A673 (cell line): Measurements from ENCODE around the gene CDH23. TPM values are rescaled to one million over a fixed set of nuclear protein-coding genes. Genes with fewer than 3 reads are reported as not detected.
A peak's percentile ranks its signal among the peaks of the same experiment; 100 is the strongest.

Experiments
- BruUV-seq: library from RNA; stranded (reverse); fragments of 400-500 nt; replicated peaks from 2 replicates; lab custom pipeline; 2021; lab: Mats Ljungman, UMichigan
- CTCF ChIA-PET: fragments of 300-600 bp; sonication (Branson Sonifier 250); formaldehyde crosslinking; loops from one replicate; lab custom pipeline; 2022; ENCODE audit warnings: antibody characterized with exemption; lab: Charles Lee
- POLR2A ChIA-PET: fragments of 300-600 bp; sonication (Branson Sonifier 250); formaldehyde crosslinking; loops from one replicate; lab custom pipeline; 2022; ENCODE audit warnings: antibody characterized with exemption; ENCODE audit not compliant: low non-redundant PET; lab: Charles Lee
- DNase-seq: peaks from one replicate; pipeline ENCODE4 v3.0.0-alpha.2; 2015; ENCODE audit warnings: low spot score
- H3K27ac ChIP-seq: fragments of 200-600 bp; sonication (generic); 2 replicates; pipeline ENCODE4 v1.5.1; 2016; ENCODE audit warnings: mixed run types, low read depth, mild to moderate bottlenecking, mixed read lengths, antibody characterized with exemption, low read length; ENCODE audit not compliant: poor library complexity, severe bottlenecking
- H3K27me3 ChIP-seq: fragments of 200-600 bp; sonication (generic); replicated peaks from 2 replicates; pipeline ENCODE4 v1.6.1; 2017; ENCODE audit warnings: mixed run types, low read depth, mild to moderate bottlenecking, mixed read lengths, antibody characterized with exemption, low read length; ENCODE audit not compliant: insufficient read depth, poor library complexity
- H3K36me3 ChIP-seq: fragments of 200-600 bp; sonication (generic); 2 replicates; pipeline ENCODE4 v1.6.1; 2016; ENCODE audit warnings: mixed run types, mild to moderate bottlenecking, mixed read lengths, antibody characterized with exemption, low read length; ENCODE audit not compliant: insufficient read depth, poor library complexity, severe bottlenecking
- H3K4me1 ChIP-seq: fragments of 200-600 bp; sonication (generic); 2 replicates; pipeline ENCODE4 v1.6.1; 2017; ENCODE audit warnings: mixed run types, mild to moderate bottlenecking, mixed read lengths, antibody characterized with exemption, low read length; ENCODE audit not compliant: insufficient read depth, poor library complexity, severe bottlenecking
- H3K4me3 ChIP-seq: fragments of 200-600 bp; sonication (generic); 2 replicates; pipeline ENCODE4 v1.5.1; 2016; ENCODE audit warnings: low read depth, mixed run types, mild to moderate bottlenecking, mixed read lengths, low read length; ENCODE audit not compliant: poor library complexity, severe bottlenecking
- H3K9me3 ChIP-seq: fragments of 200-600 bp; sonication (generic); 2 replicates; pipeline ENCODE4 v1.6.1; 2016; ENCODE audit warnings: mixed run types, low read depth, mild to moderate bottlenecking, mixed read lengths, antibody characterized with exemption, low read length; ENCODE audit not compliant: poor library complexity, severe bottlenecking
- EZH2 ChIP-seq: fragments of 200-600 bp; sonication (generic); IDR thresholded peaks from 2 replicates; pipeline ENCODE4 v1.6.1; 2017; ENCODE audit warnings: borderline replicate concordance, low read depth, mild to moderate bottlenecking, mixed read lengths, antibody characterized with exemption, low read length; ENCODE audit not compliant: poor library complexity, severe bottlenecking
- intact Hi-C: fragments of 100-400 bp; cut with micrococcal nuclease; formaldehyde crosslinking; loops from one replicate; pipeline ENCODE4 v1.10.0; 2022; ENCODE audit not compliant: unreplicated experiment
- total RNA-seq: library from RNA; stranded (reverse); gene quantifications from 2 replicates; pipeline ENCODE4 v1.2.3, GENCODE V29; 2021
- TF ChIP-seq, protein P1 (sequence below): fragments of 300-800, 200-600 bp; sonication (generic); conservative IDR thresholded peaks from 2 replicates; pipeline ENCODE4 v1.5.1; 2017; ENCODE audit warnings: low read depth, mild to moderate bottlenecking, antibody characterized with exemption, low read length, moderate library complexity, mixed read lengths

Gene CDH23
- total RNA-seq, 1 experiment from 2014 or later, result 49.7 TPM

DNA sequence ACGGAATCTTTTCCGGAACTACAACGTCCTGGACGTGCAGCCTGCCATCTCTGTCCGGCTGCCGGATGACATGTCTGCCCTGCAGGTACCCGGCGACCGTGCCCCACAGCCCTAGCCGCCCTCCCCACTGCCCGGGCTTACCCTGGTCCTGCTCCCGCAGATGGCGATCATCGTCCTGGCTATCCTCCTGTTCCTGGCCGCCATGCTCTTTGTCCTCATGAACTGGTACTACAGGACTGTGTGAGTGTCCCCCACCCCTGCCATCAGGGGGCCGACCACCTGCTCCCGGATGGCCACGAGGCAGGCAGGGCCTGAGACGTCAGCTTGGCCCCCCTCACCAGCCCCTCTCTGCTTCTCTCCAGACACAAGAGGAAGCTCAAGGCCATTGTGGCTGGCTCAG is 414.6 kb downstream of the CDH23 start:
- TF ChIP-seq EZH2, result no peak
- TF ChIP-seq, protein P1, sequence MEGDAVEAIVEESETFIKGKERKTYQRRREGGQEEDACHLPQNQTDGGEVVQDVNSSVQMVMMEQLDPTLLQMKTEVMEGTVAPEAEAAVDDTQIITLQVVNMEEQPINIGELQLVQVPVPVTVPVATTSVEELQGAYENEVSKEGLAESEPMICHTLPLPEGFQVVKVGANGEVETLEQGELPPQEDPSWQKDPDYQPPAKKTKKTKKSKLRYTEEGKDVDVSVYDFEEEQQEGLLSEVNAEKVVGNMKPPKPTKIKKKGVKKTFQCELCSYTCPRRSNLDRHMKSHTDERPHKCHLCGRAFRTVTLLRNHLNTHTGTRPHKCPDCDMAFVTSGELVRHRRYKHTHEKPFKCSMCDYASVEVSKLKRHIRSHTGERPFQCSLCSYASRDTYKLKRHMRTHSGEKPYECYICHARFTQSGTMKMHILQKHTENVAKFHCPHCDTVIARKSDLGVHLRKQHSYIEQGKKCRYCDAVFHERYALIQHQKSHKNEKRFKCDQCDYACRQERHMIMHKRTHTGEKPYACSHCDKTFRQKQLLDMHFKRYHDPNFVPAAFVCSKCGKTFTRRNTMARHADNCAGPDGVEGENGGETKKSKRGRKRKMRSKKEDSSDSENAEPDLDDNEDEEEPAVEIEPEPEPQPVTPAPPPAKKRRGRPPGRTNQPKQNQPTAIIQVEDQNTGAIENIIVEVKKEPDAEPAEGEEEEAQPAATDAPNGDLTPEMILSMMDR, result no peak
- no peak for DNase-seq
- Histone ChIP-seq H3K4me3 (no peak overlapping the region), H3K9me3 (no peaks in the 10 kb centered on the region), H3K36me3 (peaks cover 25% of the 10 kb centered on the region), H3K27me3 (no peaks in the 10 kb centered on the region), H3K27ac (no peak overlapping the region), H3K4me1 (no peaks in the 10 kb centered on the region)
- BruUV-seq, result no TSS peak
- ChIA-PET CTCF (interaction anchor here (0.6 to 1.0 kb wide), 3 partner anchors 201 to 497 kb away, joined by 3 to 5 read pairs (median 3); no protein-coding TSS in a partner anchor), POLR2A (interaction anchor here (0.6 kb wide), 1 partner anchor 510 kb away, joined by 3 read pairs; no protein-coding TSS in a partner anchor)
- intact Hi-C loops, result loop anchor here (5.0 kb wide), 1 partner anchor 494 kb away; the partner anchor contains the start of gene SLC29A3

DNA sequence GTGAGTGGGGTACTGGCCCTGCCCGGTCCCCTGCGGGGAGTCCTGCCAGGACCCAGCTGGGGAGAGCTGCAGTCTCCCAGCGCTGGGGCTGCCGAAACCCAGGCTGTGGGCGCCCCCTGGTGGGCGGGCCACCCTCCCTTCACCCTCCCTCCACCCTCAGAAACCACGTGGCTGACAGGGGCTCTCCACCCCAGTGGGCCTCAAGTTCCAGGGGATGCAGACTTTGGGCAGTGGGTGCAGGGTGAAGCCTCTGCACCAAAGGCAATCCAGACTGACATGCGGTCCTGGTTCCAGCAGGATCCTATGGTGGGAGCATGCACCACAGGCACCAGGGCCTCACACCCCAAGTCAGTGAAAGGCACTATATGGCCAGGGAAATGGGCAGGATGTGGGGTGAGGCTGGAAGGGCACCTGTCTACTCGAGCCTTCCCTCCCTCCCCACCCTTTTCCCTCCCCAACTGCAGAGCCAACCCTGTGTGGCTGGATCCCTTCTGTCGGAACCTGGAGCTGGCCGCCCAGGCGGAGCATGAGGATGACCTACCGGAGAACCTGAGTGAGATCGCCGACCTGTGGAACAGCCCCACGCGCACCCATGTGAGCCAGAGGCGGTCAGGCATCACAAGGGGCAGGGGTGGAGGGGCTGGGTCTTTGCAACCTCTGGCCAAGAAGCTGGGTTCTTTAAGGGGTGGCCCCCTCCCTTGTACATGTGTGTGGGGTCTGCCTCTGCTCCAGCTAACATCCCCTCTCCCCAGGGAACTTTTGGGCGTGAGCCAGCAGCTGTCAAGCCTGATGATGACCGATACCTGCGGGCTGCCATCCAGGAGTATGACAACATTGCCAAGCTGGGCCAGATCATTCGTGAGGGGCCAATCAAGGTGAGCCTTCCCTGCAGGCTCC is 415.5 kb downstream of the CDH23 start:
- TF ChIP-seq, protein P1, result peak; percentile 86
- no peak for TF ChIP-seq EZH2
- intact Hi-C loops, result loop anchor here (5.0 kb wide), 1 partner anchor 495 kb away; the partner anchor contains the start of gene SLC29A3
- H3K4me3 ChIP-seq, result no peak overlapping the region
- BruUV-seq, result no TSS peak
- POLR2A ChIA-PET, result no interaction called here
- CTCF ChIA-PET, result interaction anchor here (0.6 to 1.2 kb wide), 5 partner anchors 26 to 498 kb away, joined by 3 to 5 read pairs (median 3); no protein-coding TSS in a partner anchor
- no peaks in the 10 kb centered on the region for H3K9me3 ChIP-seq
- peak; percentile 63 for DNase-seq
- no peaks in the 10 kb centered on the region for H3K27me3 ChIP-seq
- H3K27ac ChIP-seq, result no peak overlapping the region
- H3K36me3 ChIP-seq, result peaks cover 34% of the 10 kb centered on the region
- H3K4me1 ChIP-seq, result no peaks in the 10 kb centered on the region

DNA sequence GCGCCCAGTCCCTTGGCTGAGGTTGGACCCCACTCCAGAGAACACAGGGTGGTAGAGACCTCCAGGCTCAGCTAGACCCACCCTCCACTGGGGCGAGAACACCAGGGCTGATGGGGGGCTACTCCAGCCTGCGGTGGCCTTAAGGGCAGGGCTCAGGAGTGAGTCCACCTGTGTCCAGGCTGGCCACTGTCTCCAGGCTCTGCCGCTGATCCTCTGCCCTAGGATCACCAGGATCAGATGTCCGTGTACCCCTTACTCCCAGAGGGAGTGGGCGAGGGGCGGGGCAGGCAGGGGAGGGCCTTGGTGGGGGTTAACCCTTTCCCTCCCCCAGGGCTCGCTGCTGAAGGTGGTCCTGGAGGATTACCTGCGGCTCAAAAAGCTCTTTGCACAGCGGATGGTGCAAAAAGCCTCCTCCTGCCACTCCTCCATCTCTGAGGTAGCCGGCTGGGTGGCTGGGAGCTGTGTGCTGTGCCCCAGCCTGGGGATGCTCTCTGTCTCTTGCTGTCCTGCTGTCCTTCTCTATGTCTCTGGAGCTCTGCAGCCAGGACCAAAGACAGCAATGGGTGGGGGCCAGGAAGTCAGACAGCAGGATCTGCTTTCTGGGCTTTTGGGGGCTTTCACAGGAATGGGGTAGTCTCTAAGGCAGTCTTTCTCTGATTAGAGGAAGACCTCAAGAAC is 416.3 kb downstream of the CDH23 start:
- TF ChIP-seq, protein P1, result no peak
- TF ChIP-seq EZH2, result no peak
- no peak overlapping the region for H3K27ac ChIP-seq
- H3K4me1 ChIP-seq, result no peaks in the 10 kb centered on the region
- DNase-seq, result no peak
- H3K9me3 ChIP-seq, result no peaks in the 10 kb centered on the region
- H3K27me3 ChIP-seq, result no peaks in the 10 kb centered on the region
- intact Hi-C loops, result loop anchor here (5.0 kb wide), 1 partner anchor 496 kb away; the partner anchor contains the start of gene SLC29A3
- BruUV-seq, result no TSS peak
- ChIA-PET POLR2A (no interaction called here), CTCF (interaction anchor here (1.2 kb wide), 1 partner anchor 26 kb away, joined by 3 read pairs; no protein-coding TSS in a partner anchor)
- peaks cover 42% of the 10 kb centered on the region for H3K36me3 ChIP-seq
- H3K4me3 ChIP-seq, result no peak overlapping the region
